H1 (cell line): ENCODE results near the gene ADGRG1. TPM values are rescaled to one million over a fixed set of nuclear protein-coding genes. Genes with fewer than 3 reads are reported as not detected.

Experiments used
- CBX8 ChIP-seq: fragments of 300-800, 300-1000 bp; sonication (generic); IDR thresholded peaks from 2 replicates; pipeline ENCODE4 v1.7.1; 2016; ENCODE audit warnings: low read depth, low read length, borderline replicate concordance
- CTBP2 ChIP-seq: IDR thresholded peaks from 2 replicates; pipeline ENCODE4 v1.7.0; 2011; ENCODE audit warnings: borderline replicate concordance, mild to moderate bottlenecking, moderate library complexity, mixed read lengths, low read length; ENCODE audit not compliant: insufficient read depth, insufficient read length
- CTCF ChIP-seq, 3 experiments: IDR thresholded peaks; 1 replicate in 2 of 3; 2 replicates in 1 of 3; pipeline versions ENCODE4 v1.5.1 to v1.6.1; 2011; ENCODE audit warnings: low read length in 3 of 3, mild to moderate bottlenecking in 3 of 3, inconsistent platforms in 2 of 3, low read depth in 1 of 3, moderate library complexity in 1 of 3; ENCODE audit not compliant: insufficient read depth in 1 of 3; ENCODE audit errors: control extremely low read depth in 1 of 3
- EP300 ChIP-seq, 2 experiments: IDR thresholded peaks; 1 replicate in 1 of 2; 2 replicates in 1 of 2; pipeline ENCODE4 v1.6.1; 2011 to 2012; ENCODE audit warnings: low read depth in 2 of 2, low read length in 2 of 2, mild to moderate bottlenecking in 2 of 2, borderline replicate concordance in 1 of 2, inconsistent platforms in 1 of 2, moderate library complexity in 1 of 2
- EZH2 ChIP-seq: fragments of 200-600 bp; sonication (generic); IDR thresholded peaks from 2 replicates; pipeline ENCODE4 v1.7.1; 2012; ENCODE audit warnings: low read depth, mild to moderate bottlenecking, moderate library complexity, low read length, inconsistent platforms; ENCODE audit not compliant: severe bottlenecking
- FOSL1 ChIP-seq: IDR thresholded peaks from 2 replicates; pipeline ENCODE4 v1.6.1; 2011; ENCODE audit warnings: mild to moderate bottlenecking, low read depth, low read length, moderate library complexity; ENCODE audit not compliant: insufficient read depth
- KDM5A ChIP-seq: fragments of 200-600 bp; IDR thresholded peaks from 2 replicates; pipeline ENCODE4 v1.7.1; 2012; ENCODE audit warnings: mild to moderate bottlenecking, low read length, inconsistent platforms, mixed read lengths
- MAX ChIP-seq: IDR thresholded peaks from 2 replicates; pipeline ENCODE4 v1.6.1; 2012; ENCODE audit warnings: inconsistent platforms
- PHF8 ChIP-seq: fragments of 200-600 bp; sonication (generic); conservative IDR thresholded peaks from 2 replicates; pipeline ENCODE4 v1.7.1; 2012; ENCODE audit warnings: low read depth, mild to moderate bottlenecking, inconsistent platforms, low read length, moderate library complexity
- POLR2A ChIP-seq, 2 experiments: IDR thresholded peaks; 1 replicate in 1 of 2; 2 replicates in 1 of 2; pipeline ENCODE4 v1.6.1; 2011; ENCODE audit warnings: low read depth in 2 of 2, low read length in 2 of 2, mild to moderate bottlenecking in 2 of 2; ENCODE audit errors: control extremely low read depth in 1 of 2
- RAD21 ChIP-seq, 2 experiments: IDR thresholded peaks in 1 of 2; conservative IDR thresholded peaks in 1 of 2; 2 replicates each; pipeline ENCODE4 v1.6.1; 2011; ENCODE audit warnings: low read depth in 2 of 2, low read length in 2 of 2, improper control_type of control experiment in 1 of 2, inconsistent platforms in 1 of 2, mild to moderate bottlenecking in 1 of 2, moderate library complexity in 1 of 2
- SAP30 ChIP-seq: fragments of 300-600 bp; sonication (generic); IDR thresholded peaks from 2 replicates; pipeline ENCODE4 v1.7.1; 2012; ENCODE audit warnings: low read length, moderate library complexity, mild to moderate bottlenecking, inconsistent platforms; ENCODE audit not compliant: insufficient read depth, insufficient replicate concordance
- SIRT6 ChIP-seq: IDR thresholded peaks from one replicate; pipeline ENCODE4 v1.7.1; 2012; ENCODE audit warnings: low read length, inconsistent platforms
- SIX5 ChIP-seq: IDR thresholded peaks from 2 replicates; pipeline ENCODE4 v1.6.1; 2011; ENCODE audit warnings: mild to moderate bottlenecking, low read depth, low read length
- SP2 ChIP-seq: IDR thresholded peaks from 2 replicates; pipeline ENCODE4 v1.6.1; 2012; ENCODE audit warnings: mild to moderate bottlenecking, low read length, inconsistent platforms
- SP4 ChIP-seq: IDR thresholded peaks from 2 replicates; pipeline ENCODE4 v1.6.1; 2012; ENCODE audit warnings: low read length, inconsistent platforms
- SUZ12 ChIP-seq: fragments of 200-600 bp; sonication (generic); IDR thresholded peaks from 2 replicates; pipeline ENCODE4 v1.6.1; 2012; ENCODE audit warnings: mild to moderate bottlenecking, inconsistent platforms, low read length, moderate library complexity, mixed read lengths
- TBP ChIP-seq: IDR thresholded peaks from 2 replicates; pipeline ENCODE4 v1.6.1; 2011; ENCODE audit warnings: low read depth, low read length, improper control_type of control experiment
- ZNF274 ChIP-seq: IDR thresholded peaks from 2 replicates; pipeline ENCODE4 v1.7.0; 2012; ENCODE audit warnings: low read length, borderline replicate concordance; ENCODE audit errors: extremely low read depth
- polyA plus RNA-seq, 7 experiments: library from polyadenylated mRNA; depleted of rRNA in 3 of 7; stranded (reverse) in 5 of 7; unstranded in 2 of 7; fragments of >200 nt in 5 of 7; fragments of 200-250 nt in 2 of 7; gene quantifications; 1 replicate in 5 of 7; 2 replicates in 1 of 7; 4 replicates in 1 of 7; pipeline versions ENCODE4 v1.2.1 to v1.2.3, GENCODE V29; 2011 to 2013; ENCODE audit warnings: missing spikeins in 2 of 7, mixed read lengths in 2 of 7
- total RNA-seq: library from RNA; stranded (reverse); fragmentation: NEBNext Ultra II Directional; extraction: Animal tissue kit (Norgen Biotek cat#: 25700); gene quantifications from 2 replicates; pipeline ENCODE4 v1.2.1, GENCODE V29; 2021

ADGRG1 gene
- total and polyA plus RNA-seq, 2 of the 8 experiments (the other 6 are each of a cell fraction or from before 2014, with no cell fraction given), result 1.3 to 2.6 TPM

GRCh38 chr16:57600048-57600835 lies 28.2 kb upstream of the ADGRG1 start (continued):
- TF ChIP-seq TBP (no peak; the same call in 1 of the 2 replicates), SAP30 (no peak), CBX8 (no peak), CTCF (IDR thresholded peaks at IDR 0.05; ENCODE audit: control extremely low read depth in 1 of 3, insufficient read depth in 1 of 3, low read depth in 1 of 3, low read length in 3 of 3) (peak; percentile 95 to 100 (median 99)), SP2 (no peak), SUZ12 (no peak), ZNF274 (no peak), KDM5A (no peak), SIRT6 (no peak), FOSL1 (no peak), EP300 (IDR thresholded peaks at IDR 0.05; ENCODE audit: borderline replicate concordance in 1 of 2, low read depth in 2 of 2, low read length in 2 of 2) (no peak), MAX (peak; percentile 79), POLR2A (IDR thresholded peaks at IDR 0.05; ENCODE audit: control extremely low read depth in 1 of 2, low read depth in 2 of 2, low read length in 2 of 2) (no peak), PHF8 (no peak), SIX5 (no peak), SP4 (no peak), EZH2 (no peak), CTBP2 (no peak), RAD21 (IDR thresholded peaks at IDR 0.05 in 1 of 2, conservative IDR thresholded peaks at IDR 0.05 in 1 of 2; ENCODE audit: low read depth in 2 of 2, low read length in 2 of 2) (peak; percentile 81 to 86)
- TF ChIP-seq, all 59 proteins: peak for 10
